Measurements from ENCODE around the gene MRPL39. TPM values are rescaled to one million over a fixed set of nuclear protein-coding genes. Genes with fewer than 3 reads are reported as not detected.

Gene MRPL39
- total and polyA plus RNA-seq, 9 of the 15 experiments (the other 6 are each of a cell fraction or from before 2014, with no cell fraction given) = 65.4 to 247 (median 105) TPM

DNA sequence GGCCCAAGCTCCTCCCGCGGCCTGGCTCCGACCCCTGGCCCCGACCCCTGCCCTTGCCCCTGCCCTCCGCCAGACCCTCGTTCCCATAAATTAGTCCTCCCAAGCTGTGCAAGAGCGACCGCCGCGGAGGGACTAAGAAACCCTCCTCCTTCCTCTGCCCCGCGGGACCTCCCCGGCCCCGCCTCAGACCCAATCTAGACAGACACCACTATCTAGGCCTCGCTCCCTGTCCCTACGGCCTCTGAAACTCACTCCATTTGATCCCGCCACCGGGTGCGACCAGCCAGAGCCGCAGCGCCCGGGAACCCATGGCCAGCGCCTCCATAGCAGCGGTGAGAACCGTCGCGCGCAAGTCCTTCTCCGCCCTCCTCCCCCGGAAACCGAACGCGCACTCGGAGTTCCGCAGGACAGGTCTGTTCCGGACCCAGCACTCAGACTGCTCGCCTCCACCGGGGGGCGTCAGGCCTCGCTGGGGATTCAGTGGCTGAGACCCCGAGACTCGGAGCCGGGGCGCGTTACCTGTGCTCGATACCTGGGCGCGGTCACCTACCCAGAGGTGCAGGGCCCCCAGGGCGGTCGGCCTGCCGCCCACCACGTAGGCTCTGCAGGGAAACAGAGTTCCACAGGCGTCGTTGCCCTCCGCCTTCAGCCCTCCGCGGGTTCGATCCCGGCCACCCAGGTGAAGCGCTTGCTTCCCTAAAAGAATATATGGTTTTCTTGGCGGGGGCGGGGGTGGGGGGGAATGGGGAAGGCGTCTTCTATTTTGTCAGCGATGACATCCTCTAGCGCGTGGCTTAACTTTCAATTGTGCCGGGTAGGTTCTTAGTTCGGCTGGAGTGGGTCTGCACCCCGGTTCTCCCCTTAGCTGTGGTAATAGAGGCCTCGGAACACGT lies at the start of gene MRPL39 (continued):
- peak; percentile 41; the same call in 1 of the 2 replicates for TF ChIP-seq ELF1 (tag; IDR thresholded peaks at IDR 0.05)
- TF ChIP-seq JUN (IDR thresholded peaks at IDR 0.05; ENCODE audit: borderline replicate concordance, low read depth, low read length) = peak; percentile 37; the same call in 1 of the 2 replicates
- TF ChIP-seq JUN (CRISPR knock-in tag; IDR thresholded peaks at IDR 0.05; ENCODE audit: borderline replicate concordance) = no peak
- TF ChIP-seq, protein P1, sequence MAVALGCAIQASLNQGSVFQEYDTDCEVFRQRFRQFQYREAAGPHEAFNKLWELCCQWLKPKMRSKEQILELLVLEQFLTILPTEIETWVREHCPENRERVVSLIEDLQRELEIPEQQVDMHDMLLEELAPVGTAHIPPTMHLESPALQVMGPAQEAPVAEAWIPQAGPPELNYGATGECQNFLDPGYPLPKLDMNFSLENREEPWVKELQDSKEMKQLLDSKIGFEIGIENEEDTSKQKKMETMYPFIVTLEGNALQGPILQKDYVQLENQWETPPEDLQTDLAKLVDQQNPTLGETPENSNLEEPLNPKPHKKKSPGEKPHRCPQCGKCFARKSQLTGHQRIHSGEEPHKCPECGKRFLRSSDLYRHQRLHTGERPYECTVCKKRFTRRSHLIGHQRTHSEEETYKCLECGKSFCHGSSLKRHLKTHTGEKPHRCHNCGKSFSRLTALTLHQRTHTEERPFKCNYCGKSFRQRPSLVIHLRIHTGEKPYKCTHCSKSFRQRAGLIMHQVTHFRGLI (CRISPR knock-in tag; IDR thresholded peaks at IDR 0.05) = no peak
- TF ChIP-seq ZNF551 (CRISPR knock-in tag; IDR thresholded peaks at IDR 0.05) = no peak
- TF ChIP-seq, protein P2, sequence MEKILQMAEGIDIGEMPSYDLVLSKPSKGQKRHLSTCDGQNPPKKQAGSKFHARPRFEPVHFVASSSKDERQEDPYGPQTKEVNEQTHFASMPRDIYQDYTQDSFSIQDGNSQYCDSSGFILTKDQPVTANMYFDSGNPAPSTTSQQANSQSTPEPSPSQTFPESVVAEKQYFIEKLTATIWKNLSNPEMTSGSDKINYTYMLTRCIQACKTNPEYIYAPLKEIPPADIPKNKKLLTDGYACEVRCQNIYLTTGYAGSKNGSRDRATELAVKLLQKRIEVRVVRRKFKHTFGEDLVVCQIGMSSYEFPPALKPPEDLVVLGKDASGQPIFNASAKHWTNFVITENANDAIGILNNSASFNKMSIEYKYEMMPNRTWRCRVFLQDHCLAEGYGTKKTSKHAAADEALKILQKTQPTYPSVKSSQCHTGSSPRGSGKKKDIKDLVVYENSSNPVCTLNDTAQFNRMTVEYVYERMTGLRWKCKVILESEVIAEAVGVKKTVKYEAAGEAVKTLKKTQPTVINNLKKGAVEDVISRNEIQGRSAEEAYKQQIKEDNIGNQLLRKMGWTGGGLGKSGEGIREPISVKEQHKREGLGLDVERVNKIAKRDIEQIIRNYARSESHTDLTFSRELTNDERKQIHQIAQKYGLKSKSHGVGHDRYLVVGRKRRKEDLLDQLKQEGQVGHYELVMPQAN (IDR thresholded peaks at IDR 0.05; ENCODE audit: borderline replicate concordance) = peak; percentile 71; the same call in 1 of the 2 replicates
- TF ChIP-seq RBBP5 (IDR thresholded peaks at IDR 0.05; ENCODE audit: borderline replicate concordance, insufficient read depth, low read length, poor library complexity, severe bottlenecking) = peak; percentile 98
- TF ChIP-seq, protein P3, sequence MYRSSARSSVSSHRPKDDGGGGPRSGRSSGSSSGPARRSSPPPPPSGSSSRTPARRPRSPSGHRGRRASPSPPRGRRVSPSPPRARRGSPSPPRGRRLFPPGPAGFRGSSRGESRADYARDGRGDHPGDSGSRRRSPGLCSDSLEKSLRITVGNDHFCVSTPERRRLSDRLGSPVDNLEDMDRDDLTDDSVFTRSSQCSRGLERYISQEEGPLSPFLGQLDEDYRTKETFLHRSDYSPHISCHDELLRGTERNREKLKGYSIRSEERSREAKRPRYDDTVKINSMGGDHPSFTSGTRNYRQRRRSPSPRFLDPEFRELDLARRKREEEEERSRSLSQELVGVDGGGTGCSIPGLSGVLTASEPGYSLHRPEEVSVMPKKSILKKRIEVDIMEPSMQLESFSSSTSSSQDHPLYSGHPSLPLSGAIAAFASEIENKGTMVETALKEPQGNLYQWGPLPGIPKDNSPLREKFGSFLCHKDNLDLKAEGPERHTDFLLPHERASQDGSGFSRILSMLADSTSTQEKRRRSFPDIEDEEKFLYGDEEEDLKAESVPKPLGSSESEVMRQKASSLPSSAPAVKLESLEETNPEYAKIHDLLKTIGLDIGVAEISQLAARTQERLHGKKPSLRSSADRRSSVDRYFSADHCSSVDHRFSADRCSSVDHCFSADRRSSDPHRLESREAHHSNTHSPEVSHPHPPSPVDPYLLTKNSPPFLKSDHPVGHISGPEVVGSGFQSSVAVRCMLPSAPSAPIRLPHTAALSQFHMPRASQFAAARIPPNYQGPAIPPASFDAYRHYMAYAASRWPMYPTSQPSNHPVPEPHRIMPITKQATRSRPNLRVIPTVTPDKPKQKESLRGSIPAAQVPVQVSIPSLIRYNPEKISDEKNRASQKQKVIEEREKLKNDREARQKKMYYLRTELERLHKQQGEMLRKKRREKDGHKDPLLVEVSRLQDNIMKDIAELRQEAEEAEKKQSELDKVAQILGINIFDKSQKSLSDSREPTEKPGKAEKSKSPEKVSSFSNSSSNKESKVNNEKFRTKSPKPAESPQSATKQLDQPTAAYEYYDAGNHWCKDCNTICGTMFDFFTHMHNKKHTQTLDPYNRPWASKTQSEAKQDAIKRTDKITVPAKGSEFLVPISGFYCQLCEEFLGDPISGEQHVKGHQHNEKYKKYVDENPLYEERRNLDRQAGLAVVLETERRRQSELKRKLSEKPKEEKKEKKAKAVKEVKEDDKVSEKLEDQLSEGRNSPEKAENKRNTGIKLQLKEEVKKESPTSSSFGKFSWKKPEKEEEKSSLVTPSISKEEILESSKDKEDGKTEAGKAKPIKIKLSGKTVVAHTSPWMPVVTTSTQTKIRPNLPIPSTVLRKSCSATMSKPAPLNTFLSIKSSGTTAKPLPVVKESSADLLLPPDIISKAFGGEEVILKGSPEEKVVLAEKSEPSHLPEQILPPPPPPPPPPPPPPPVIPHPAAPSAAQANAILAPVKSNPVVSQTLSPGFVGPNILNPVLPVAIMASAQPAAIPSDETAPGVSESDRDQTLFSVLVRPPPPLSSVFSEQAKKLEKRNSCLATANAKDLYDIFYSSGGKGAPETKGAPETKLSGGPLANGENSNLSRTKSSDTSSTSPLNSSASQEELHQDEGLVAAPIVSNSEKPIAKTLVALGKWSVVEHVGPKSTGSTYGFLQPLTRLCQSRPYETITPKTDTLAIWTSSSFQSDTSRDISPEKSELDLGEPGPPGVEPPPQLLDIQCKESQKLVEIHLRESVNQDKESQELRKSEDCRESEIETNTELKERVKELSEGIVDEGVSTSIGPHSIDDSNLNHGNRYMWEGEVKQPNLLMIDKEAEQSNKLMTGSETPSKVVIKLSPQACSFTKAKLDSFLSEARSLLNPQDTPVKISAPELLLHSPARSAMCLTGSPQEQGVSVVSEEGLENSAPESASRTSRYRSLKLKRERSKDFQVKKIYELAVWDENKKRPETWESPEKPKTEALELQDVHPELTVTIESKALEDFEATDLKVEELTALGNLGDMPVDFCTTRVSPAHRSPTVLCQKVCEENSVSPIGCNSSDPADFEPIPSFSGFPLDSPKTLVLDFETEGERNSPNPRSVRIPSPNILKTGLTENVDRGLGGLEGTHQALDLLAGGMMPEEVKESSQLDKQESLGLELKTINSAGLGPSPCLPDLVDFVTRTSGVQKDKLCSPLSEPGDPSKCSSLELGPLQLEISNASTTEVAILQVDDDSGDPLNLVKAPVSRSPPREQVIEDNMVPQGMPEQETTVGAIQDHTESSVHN (IDR thresholded peaks at IDR 0.05; ENCODE audit: borderline replicate concordance in 1 of 2, low read depth in 1 of 2) = no peak
- TF ChIP-seq, protein P4, sequence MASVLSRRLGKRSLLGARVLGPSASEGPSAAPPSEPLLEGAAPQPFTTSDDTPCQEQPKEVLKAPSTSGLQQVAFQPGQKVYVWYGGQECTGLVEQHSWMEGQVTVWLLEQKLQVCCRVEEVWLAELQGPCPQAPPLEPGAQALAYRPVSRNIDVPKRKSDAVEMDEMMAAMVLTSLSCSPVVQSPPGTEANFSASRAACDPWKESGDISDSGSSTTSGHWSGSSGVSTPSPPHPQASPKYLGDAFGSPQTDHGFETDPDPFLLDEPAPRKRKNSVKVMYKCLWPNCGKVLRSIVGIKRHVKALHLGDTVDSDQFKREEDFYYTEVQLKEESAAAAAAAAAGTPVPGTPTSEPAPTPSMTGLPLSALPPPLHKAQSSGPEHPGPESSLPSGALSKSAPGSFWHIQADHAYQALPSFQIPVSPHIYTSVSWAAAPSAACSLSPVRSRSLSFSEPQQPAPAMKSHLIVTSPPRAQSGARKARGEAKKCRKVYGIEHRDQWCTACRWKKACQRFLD (CRISPR knock-in tag; IDR thresholded peaks at IDR 0.05) = no peak
